HTR-8/SVneo (cell line): ENCODE measurements around the gene IGSF9.

Experiments used
- DNase-seq: peaks from one replicate; pipeline ENCODE4 v3.0.0; 2011; ENCODE audit warnings: low spot score, mixed read lengths; ENCODE audit not compliant: insufficient read length
- FAIRE-seq: peaks from 2 replicates; lab custom pipeline; 2011; peaks lifted over from hg19 to GRCh38; lab: Jason Lieb, UNC

The IGSF9 gene

GRCh38 chr1:159879977-159880376, 65.4 kb downstream of the IGSF9 start:
- FAIRE-seq (no peak), DNase-seq (peak; percentile 19)

DNA sequence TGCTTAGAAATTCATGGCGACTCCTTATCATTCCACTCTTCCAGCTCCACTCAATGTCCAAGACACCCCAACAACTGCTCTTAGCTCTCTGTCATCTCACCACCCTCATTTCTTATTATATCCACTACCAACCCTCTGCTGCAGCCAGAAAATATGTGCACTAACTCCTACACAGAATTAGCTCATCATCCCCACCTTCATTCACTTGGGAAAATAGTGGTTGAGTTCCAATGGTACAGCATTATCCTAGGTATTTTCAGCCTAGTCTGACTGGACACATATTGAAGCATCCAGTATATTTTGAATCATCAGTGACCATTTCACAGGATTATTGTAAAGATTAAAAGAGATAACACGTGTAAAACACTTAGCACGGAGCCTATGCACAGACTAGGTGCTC, 66.3 kb downstream of the IGSF9 start:
- FAIRE-seq = no peak
- no peak for DNase-seq

DNA sequence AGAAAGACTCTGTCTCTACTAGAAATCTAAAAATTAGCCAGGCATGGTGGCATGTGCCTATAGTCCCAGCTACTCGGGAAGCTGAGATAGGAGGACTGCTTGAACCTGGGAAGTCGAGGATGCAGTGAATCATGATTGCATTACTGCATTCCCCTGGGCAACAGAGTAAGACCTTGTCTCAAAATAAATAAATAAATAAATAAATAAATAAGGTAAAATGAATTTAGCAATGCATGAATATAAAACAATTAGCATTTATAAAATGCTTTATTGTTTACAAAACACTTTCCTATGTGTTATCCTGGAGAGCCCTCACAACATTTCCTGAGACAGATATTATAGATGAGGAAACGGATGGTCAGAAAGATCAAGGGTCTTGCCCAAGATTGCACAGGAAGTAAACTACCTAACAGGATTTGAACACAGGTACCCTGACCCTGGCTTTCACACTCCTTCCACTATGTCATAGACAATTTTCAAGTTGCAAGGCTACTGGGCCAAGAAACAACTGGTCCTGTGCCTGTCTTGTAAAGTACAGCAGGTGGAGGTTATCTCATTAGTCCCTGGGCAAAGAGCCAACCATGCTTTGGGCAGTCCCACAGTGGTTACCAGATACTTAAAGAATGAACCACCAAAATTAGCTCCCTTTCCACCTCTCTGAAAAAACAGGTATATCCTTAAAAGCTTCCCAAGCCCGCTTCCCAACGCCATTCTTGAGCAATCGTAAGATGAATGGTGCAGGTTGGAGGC, 67.5 kb downstream of the IGSF9 start:
- DNase-seq (no peak), FAIRE-seq (no peak)
